GM12875 (cell line): Measurements from ENCODE around the gene CAMK1D.

Source experiments
- H3K4me3 ChIP-seq: one replicate; pipeline ENCODE4 v1.5.1; 2011; ENCODE audit warnings: low read depth, low read length, control low read depth
- CTCF ChIP-seq: IDR thresholded peaks from 2 replicates; pipeline ENCODE4 v1.5.1; 2011; ENCODE audit warnings: low read depth, mild to moderate bottlenecking, control low read depth, inconsistent platforms, low read length, moderate library complexity, borderline replicate concordance; ENCODE audit not compliant: insufficient read depth

Gene CAMK1D

GRCh38 chr10:12505683-12506082 is 156.3 kb downstream of the CAMK1D start:
- H3K4me3 ChIP-seq = no peak overlapping the region
- no peak for TF ChIP-seq CTCF

GRCh38 chr10:12507165-12507850 is 158.0 kb downstream of the CAMK1D start:
- no peak for TF ChIP-seq CTCF
- no peak overlapping the region for H3K4me3 ChIP-seq

- no peak overlapping the region for H3K4me3 ChIP-seq
- TF ChIP-seq CTCF = no peak
These were observed 158.8 kb downstream of the CAMK1D start for GRCh38 chr10:12508165-12508564.

GRCh38 chr10:12509016-12509793 is 159.9 kb downstream of the CAMK1D start:
- TF ChIP-seq CTCF = no peak
- no peak overlapping the region for H3K4me3 ChIP-seq

- H3K4me3 ChIP-seq = no peak overlapping the region
- no peak for TF ChIP-seq CTCF
These were observed 160.4 kb downstream of the CAMK1D start for GRCh38 chr10:12509794-12510100.

GRCh38 chr10:12510501-12510941 is 161.2 kb downstream of the CAMK1D start:
- no peak overlapping the region for H3K4me3 ChIP-seq
- TF ChIP-seq CTCF = no peak

- H3K4me3 ChIP-seq = no peak overlapping the region
These were observed 161.6 kb downstream of the CAMK1D start for GRCh38 chr10:12510984-12511383.

More at GRCh38 chr10:12510984-12511383, 161.6 kb downstream of the CAMK1D start:
- no peak for TF ChIP-seq CTCF
